Measurements from ENCODE around the gene ANKUB1. TPM values are rescaled to one million over a fixed set of nuclear protein-coding genes. Genes with fewer than 3 reads are reported as not detected.
A peak's percentile ranks its signal among the peaks of the same experiment; 100 is the strongest.

The ANKUB1 gene
- total RNA-seq, 1 donor from 2014 or later: not detected

DNA sequence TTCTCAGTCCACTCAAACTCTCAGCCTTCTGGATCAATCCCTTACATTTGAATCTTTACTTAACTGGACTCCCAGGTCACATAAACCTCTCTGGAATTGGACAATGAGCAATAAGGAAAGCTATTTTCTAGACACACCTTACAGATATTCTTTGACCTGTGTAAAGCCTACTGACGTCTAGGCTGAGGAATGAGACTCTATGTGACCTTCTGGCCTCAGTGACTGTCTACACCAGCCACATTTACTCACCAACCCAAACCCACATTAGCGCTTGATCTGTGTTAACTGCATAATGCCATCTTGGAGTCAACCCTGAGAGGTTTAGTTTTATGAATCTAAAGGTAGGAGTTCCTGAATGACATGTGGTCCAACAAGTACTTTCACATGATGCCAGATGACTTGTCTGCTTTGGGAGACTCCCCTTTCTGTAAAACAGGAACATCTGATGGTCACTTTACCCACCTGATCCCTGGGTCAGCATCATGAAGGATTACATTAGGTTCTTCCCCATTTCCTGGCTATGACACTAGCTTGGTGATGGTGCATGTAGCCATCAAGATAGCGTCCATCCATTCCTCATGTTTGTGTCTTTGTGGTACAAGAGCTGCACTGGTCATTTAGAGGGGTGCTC, 28.7 kb downstream of the ANKUB1 start:
- no peak for DNase-seq

DNA sequence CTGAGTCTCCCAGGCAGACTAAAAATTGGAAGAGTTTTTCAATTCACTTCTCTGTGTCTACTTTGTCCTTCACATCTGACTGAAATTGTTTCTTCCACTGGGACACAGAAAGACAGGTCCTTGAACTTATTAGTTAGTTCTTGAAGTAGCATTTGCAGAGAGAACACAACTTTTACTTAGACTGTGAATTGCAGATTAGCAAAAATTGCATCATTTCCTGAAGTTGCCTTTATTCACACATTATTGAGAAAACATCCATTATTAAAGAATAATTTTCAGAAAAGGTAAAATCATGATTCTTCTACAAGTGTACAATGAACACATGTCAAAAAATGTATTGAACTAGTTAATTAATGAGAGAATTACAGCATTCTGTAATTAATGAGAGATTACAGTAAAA, 38.6 kb downstream of the ANKUB1 start:
- DNase-seq: no peak

DNA sequence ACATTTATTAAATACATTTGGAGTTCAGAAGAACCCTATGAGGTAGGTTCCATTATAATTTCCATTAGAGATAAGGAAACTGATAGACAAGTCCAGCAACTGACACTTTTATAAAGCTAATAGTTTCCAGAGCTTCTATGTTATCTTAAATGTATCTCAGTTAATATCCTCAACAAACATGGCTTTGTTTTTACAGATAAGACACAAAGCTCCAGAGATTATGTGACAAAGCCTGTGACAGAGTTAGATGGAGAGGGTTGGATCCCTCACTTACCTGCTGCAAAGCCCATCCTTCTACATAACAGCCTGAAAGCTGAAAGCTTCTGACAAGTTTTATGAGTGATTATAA, 39.6 kb downstream of the ANKUB1 start:
- DNase-seq: no peak

DNA sequence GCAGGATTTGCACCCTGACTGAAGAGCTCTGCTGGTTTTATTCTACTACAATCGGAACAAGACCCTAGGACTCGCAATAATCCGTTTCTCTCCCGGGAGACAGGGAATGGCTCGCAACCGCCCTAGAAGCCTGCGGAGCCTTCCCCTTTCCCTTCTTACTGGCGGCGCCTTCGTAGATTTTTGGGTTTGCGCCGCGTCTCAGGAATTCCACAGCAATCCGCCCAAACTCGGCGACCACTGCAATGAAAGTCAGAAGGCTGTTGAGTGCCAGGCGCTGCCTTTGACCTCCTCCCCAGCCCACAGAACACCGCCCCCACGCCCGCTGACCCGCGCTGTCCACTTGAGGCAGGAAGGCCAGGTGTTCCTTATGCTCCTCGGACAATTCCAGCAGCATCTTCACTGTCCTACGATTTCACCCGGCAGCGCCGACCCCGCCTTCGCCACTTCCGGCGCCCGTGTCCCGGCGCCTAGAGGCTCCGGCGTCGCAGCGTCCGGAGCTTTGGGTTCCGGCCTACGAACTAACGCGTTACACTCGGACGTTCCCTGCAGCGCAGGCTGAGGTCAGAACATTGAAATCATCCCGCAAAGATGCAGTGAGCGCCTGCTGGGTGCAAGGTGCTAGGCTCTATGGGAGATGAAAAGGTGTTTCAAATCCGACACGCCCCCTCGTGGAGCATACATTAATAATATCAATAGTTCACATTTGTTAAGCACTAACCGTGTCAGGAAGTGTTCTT, 40.1 kb downstream of the ANKUB1 start, which contains the start of gene COMMD2:
Gene COMMD2, minus strand, starts transcription at position 439 of the 737 bp plus-strand sequence. Its CDS starts 45 bp downstream, at position 394.
- DNase-seq: peak; percentile 91

DNA sequence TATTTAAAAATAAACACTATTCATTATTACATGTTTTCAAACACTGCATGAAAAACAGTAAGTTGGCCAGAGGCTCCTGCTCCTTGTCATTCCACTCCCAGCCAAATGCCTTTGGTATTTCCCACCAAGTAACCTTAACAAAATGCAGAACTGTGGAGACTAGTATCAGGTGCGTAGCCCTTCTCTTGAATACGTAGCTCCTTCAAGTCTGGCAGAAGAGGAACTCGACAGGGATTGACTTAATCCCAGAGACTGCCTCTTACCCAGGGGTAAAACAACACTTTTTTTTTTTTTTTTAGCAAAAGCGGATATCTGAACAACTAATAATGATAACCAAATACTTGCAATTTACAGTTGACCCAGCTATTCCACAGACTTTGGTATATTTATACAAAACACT, 40.8 kb downstream of the ANKUB1 start:
- DNase-seq: no peak

DNA sequence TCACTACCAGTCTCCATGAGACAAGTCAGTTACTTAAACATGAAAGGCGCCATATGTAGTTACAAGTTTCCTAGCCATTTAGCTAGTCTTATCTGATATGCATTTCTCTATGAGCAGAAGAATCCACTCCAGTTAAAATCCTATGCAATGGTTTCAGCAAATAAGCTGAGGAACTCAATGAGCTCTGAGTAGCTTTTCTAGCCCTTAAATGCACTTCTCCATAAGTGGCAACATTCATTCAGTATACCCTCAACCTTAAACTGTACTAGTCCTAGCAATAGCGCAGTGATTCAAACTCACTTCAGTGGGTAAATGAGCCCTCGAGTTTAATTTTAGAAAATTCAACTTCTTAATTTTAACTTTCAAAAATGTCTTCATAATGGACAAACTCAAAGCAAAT, 47.7 kb downstream of the ANKUB1 start:
- DNase-seq: no peak

DNA sequence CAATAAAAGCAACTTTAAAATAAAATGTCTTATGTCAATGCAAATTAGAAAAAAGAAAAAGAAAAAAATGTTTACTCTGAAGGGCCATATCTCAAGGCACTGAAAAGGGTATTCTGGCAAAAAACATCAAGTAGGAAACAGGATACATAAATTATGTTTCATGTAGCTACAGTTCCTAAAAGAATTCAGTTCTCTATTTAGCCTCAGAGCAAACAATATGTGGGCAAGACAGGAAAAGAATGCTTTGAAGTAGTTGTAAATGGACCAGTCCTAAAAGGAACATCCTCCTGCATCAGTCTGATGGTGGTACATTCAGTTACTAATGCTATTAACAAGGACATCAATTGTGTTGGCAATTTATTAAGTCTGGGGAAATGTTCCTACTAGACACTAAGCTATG, 48.2 kb downstream of the ANKUB1 start:
- DNase-seq: no peak

DNA sequence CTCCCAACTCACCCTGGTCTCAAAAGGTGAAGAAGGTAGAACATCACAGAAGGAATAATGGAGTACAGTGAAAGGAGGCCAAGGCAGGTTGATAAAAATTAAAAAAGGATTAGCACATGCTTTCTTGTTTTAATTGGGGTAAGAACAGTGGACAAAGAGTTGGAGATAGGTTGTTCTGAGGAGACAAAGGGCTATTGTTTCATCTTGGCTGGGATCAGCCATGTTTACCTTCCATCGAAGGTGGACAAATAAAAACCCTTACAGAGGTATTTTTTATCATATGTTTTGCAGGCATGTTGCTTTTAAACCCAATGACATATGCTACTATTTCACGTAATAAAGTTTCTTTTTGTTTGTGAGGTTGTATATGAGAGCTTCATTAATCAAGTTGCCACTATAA, 53.0 kb downstream of the ANKUB1 start:
- DNase-seq: no peak

DNA sequence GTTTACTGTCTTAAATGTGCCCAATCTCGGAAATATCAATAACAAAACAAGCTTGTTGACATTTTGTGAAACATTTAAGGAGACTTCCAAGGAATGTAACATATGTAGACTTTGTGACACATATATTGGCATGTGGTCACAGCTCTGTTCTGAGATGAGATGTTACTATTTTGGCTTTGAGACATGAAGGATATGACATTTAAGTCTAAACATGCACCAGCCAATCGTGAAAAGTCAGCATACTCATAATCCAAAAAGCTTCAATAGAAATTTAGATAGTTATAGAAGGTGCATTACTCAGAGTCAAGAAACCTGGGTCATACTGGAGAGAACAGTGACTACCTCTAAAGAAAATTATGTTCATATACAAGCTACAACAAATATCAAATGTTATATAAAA, 53.5 kb downstream of the ANKUB1 start:
- no peak for DNase-seq

DNA sequence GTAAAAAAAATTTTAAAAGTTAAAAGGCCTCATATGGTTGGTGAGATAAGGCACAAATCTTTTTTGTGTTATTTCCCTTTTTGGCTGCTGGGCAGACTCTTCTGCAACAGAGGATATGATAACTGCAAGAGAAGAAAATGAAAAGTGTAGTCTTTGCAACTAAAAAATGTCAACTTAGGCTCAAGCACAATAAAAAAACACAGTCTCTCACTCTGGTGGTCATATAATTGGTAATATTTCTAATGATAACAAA, 55.5 kb downstream of the ANKUB1 start:
- DNase-seq: no peak

DNA sequence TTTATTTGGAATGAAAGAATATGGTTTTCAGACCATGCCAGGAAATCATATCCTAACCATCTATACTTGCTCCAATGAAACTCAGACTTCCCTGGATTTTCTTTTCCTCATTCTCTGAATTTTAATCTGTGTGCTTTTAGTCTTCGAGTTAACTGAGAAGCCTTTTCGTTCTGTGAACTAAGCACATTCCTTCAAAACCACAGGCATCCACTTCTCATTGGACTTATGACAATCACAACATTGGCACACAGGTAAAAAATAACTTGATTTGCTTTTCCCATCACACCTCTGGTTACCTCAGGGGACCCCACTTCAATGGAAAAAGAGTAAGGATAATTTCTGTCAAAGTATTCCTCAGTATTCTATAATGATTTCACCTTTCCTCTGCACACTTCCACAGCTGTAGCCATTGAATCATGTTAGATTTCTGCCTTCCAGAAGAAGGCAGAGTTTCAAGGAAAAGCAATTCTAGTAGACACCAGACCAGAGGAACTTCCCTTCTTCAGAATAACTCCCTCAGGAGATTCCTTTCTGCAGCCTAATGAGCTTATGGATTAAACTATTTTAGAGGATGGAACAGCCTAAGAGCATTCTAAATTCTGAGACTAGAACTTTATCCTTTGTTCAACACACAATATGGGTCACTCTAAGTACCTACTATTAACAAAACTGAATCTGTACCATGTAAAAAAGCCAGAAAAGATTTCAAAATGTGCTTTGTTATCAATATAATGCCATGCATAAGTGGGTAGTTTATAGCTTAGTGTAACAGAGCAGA, 56.0 kb downstream of the ANKUB1 start:
- peak; percentile 35 for DNase-seq

DNA sequence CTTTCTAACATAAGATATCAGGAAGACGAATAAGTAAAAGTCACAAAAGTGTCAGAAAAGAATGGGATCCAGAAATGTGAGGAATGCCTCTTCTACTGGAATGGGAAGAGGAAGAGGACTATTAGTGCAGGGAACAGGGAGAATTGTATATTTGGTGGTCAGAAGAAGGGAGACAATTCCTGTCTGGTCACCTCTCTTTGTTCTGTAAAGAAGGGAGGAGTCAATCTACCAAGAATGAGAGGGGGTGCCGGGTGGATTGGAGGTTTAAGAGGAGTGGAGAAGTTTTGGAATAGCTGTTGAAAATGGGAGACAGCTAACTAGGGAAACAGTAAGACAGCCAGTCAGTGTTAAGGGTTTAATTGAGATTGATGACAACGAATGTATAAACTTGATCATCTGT, 60.1 kb downstream of the ANKUB1 start:
- no peak for DNase-seq

DNA sequence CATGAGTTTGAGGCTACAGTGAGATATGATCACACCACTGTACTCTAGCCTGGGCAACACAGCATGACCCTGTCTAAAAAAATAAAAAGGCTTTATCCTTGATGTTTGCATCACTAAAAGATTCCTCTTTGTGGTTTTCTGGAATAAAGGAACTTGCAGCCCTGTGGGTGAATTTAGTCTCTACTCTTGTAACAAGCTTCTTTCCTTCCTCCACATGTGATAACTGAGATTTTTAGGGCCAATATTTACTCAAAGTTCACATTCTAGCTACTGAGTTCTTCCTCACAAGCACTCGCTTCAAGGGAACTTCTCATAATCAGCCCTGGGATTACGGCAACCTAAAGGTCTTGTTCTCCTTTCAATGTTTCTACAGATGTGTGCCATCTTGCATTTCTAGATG, 64.7 kb downstream of the ANKUB1 start:
- DNase-seq: no peak

DNA sequence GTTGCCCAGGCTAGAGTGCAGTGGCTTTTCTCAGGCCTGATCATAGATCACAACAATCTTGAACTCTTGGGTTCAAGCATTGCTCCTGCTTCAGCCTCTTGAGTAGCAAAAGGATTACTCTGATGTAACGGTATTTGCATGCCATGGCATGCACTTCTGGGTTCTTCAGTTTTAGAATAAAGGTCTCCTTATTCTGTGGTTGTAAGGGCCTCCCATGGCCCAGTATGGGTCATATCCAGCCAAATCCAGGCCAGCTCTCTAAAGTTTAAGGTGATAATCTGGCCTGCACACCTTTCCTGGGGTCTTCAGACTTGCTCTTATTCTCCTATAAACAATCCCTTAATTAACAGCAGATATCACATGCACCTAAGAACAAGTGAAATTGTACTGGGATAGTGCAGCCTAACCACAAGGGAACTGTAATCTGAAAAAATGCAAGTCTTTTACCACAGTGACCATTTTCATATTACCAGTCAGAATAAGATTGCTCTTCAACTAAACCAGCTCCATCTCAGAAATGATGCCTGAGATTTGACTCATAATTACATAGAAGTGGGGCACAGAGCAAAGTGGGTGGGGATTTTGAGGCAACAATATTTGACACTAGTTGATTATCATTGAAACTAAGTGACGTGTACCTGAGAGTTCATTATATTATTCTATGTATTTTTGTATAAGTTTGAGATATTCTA, 65.5 kb downstream of the ANKUB1 start:
- no peak for DNase-seq

DNA sequence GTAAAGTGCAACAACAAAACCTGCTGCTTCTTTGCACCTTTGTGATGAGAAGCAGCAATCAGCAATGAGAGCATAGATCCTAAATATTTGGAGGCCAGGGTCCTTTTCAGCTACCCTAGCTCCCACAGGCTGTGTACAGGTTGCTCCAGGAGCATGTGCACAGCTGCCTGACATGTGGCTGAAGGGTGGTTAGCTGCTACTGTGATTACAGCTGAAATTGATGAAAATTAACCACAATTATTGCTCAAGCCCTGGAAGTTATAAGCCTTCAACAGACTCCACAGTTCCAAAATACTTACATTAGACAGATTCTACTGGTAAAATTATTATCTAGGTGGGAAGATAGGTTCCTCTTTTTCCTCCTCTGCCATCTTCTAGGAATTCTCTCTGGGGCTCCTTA, 68.6 kb downstream of the ANKUB1 start:
- DNase-seq: no peak

DNA sequence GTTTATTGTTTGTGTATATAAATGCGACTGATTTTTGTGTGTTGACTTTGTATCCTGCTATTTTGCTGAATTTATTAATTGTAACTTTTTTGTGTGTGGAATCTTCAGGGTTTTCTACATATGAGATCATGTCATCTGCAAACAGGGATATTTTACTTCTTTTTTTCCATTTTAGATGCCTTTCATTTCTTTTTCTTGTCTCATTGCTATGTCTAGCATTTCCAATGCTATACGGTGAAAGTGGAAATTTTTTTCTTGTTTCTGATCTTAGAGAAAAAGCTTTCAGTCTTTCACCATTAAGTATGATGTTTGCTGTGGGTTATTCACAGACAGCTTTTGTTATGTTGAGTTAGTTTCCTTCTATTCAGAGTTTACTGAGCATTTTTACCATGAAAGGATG, 71.4 kb downstream of the ANKUB1 start:
- no peak for DNase-seq

DNA sequence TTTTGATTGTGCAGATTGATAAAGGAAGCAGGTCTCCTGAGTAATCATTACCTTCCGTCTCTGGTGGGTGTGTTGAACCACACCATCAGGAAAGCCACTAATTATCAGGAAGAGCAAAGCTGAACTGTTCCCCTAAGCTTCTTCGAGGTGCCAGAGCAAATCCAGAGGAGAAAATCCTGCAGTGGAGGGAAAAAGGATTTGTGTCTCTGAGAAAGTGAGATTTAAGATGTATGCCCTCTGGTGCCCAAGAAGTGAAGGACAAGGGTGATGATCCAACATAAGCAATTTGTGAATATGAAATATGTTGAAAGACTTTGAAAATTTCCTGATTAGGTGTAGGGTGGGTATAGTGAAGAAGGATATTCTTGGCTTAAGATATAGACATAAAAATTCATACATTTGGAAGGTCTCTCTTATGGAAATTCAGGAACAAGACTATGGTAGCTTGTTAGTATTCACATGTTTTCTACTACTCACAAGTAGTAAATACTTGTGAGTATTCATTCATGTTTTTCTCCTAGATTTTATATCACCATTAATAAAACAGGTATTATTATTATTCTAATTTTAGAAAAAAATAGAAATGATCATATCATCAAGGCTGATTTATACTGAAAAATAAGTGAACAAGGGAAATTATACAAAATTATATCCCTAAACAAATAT, 74.8 kb downstream of the ANKUB1 start:
- DNase-seq: peak; percentile 87

DNA sequence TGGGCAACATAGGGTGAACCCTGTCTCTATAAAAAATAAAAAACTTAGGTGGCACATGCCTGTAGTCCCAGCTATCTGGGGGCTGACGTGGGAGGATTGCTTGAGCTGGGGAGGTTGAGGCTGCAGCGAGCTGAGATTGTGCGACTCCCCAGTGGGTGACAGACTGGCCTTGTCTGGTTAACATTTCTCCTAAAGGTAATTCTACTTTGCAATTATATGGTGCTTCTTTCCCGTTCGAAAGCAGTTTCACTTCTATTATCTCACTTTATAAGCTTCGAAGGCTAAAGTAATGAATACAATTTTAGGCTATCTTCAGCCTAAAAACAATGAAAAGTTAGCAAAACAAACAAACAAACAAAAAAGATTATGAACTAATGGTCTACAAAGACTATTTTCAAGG, 75.4 kb downstream of the ANKUB1 start:
- no peak for DNase-seq

DNA sequence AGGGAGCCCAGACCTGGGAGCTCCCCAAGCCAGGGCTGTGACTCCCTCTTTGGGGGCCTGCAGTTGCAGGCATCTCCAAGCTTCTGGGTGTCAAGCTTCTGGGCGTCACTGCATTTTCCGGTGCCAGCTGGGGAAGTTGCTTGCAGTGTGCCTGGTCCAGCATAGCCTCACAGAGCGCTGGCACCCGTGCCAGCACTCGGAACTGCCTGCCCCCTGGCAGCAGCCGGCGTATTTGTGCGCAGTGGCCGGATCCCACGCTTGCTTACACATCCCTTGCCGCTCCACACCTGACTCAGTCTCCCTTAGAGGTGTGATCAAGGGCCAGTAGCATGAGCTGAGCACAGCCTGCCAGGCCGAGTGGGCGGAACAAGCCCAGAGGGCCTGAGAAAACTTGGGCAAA, 77.1 kb downstream of the ANKUB1 start:
- DNase-seq: no peak

DNA sequence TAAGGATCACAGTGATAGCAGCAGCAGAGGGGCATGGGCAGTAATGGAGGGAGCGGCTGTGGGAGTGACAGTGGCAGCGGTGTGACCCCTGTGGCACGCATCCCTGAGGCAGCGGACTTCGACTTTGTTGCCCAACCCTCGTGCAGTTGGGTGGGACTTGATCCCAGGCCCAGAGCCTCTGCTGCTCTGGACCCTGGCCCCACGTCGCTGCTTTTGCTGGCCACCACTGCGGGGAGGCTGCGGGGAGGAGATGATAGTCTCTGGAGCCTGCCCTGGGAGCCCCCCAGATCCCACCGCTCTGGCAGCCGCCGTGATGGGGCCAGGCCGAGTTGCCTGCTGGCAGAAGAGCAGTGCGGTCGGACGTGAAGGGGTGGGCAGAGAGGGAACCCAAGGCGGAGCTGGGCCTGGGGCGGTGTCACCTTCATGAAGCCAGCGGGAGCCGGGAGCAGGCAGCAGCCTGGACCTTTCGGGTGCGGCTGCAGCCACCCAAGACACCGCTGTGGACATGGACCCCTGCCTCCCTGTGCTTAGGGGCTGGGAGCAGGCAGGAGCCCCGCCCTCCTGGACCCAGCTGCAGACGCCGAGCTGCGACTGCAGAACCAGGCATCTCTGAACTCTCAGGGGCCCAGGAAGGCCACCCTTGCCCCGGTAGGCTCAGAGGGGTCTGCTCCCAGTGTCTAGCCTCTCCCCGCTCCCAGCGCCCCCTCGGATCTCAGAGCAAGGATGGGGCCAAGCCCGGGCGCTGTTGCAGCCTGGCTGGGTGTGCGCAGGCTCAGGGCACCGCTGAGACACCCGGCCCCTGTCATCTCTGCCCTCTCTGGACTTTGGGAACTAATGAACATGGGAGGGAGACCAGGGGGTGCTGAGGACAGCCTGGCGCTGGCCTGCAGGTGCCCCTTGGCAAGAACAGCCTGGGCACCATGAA, 78.4 kb downstream of the ANKUB1 start:
- no peak for DNase-seq
